ENCODE results near the gene TRIM49D1.
"Not testable (repeated sequence)": the region's sequence is repeated elsewhere in the genome, so short reads cannot be mapped to it uniquely, and the experiment has no call there.

The TRIM49D1 gene, protein sequence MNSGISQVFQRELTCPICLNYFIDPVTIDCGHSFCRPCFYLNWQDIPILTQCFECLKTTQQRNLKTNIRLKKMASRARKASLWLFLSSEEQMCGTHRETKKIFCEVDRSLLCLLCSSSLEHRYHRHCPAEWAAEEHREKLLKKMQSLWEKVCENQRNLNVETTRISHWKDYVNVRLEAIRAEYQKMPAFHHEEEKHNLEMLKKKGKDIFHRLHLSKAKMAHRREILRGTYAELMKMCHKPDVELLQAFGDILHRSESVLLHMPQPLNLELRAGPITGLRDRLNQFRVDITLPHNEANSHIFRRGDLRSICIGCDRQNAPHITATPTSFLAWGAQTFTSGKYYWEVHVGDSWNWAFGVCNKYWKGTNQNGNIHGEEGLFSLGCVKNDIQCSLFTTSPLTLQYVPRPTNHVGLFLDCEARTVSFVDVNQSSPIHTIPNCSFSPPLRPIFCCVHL

DNA sequence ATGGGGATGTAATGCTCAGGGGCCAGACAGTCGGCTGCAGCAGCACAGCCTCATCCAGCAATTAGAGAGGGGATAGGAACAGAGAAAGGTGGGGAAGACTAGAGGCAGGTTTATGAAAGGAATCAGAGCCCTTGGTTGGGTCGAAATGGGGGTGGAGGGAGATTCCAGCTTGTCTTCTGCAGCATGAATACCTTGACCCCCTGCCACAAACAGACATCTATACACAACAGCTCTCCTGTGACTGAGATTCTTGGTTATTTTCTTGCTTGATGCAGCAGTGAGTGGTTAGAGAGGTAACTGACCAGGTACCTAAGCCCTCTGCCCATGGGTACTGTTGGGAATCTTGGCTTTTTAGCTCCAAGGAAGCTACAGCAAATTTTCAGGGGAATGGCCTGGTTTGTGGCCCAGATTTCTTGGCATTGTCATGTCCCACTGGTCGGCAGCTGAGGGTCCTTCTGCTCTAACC, at the start of gene TRIM49D1:
TSS of gene TRIM49D1 (minus strand) at position 51 of the 466 bp plus-strand sequence. CDS start 4,535 bp downstream, outside the sequence.
- in situ Hi-C loops (cut with MboI; ENCODE audit: low sequenced_read_pairs): no loop called here

DNA sequence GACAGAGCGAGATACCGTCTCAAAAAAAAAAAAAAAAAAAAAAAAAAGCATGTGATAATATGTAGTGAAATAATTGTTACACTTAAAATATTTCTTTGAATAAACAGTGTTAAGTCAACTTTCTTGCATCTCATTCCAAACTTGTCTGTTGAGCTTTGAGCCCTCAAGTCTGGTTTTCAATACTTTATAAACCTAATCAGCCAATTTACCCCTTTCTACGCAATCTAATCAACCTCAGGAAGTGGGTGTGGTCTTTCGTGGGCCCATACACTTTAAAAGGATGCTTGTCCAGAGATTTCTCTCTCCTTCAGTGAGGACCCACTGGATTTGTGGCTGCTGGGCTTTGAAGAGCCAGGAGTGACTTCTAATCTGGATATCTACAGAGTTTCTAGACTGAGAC, 43.7 kb upstream of the TRIM49D1 start, which contains the start of gene TRIM64:
TSS of gene TRIM64 (plus strand) at position 301 of the 400 bp plus-strand sequence. CDS start 2,467 bp downstream, outside the sequence.
- in situ Hi-C loops (cut with MboI; ENCODE audit: low sequenced_read_pairs): not testable (repeated sequence)

DNA sequence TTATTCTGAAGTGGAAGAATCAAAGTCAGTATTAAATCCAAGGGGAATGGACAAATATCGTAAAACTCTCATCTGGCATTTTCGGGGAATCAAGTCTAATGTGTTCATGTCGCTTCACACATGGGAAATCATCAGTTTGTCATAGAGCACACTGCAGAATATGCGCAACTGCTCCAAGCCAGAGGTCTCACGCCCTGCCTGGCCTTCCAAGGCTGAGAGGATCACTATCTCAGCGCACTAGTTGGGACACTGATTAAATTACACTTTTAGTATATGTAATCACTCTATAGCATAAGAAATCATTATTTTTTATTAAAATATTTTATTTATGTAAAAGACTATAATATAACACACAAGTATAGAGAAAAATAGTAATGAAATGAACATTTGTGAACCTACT, 38.8 kb upstream of the TRIM49D1 start:
- in situ Hi-C loops (cut with MboI; ENCODE audit: low sequenced_read_pairs): not testable (repeated sequence)

DNA sequence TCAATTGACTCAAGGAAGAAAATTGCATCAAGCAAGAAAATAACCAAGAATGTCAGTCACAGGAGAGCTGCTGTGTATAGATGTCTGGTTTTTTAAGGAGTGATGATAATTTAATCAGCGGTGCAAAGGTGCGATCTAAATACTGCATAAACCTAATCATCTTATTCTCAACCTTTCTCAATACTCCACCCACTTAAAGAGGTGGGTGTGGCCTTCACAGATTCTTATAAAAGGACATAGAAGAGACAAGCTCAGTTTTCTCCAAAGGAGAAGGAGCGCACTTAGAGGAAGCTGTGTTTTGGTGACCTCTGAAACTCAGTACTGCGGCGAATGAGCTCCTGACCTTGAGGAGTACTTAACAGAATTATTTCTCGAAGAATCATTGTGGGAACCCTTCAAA, 1.7 kb upstream of the TRIM49D1 start, which contains the start of gene TRIM49D2:
TSS of gene TRIM49D2 (plus strand) at position 301 of the 400 bp plus-strand sequence. CDS start 2,698 bp downstream, outside the sequence.
- in situ Hi-C loops (cut with MboI; ENCODE audit: low sequenced_read_pairs): not testable (repeated sequence)

DNA sequence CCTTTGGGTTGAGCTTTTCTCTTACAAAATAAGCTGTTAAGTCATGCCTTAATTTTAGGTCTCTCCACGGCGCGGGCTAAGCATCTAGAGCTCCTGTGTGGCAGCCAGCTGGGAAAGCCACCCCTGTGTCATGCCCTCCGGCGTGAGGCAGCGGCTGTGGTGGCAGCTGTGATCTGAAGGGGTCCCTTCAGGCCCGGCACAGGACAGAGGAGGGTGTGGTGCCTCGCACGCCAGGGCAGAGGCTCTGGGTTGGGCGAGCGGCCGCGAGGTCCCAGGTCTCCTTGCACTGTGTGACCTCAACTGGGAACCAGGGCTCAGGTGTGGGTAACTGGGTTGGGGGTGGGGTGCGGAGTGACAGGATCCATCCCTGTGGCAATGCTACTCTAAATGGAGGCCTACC, 21.2 kb downstream of the TRIM49D1 start:
- in situ Hi-C loops (cut with MboI; ENCODE audit: low sequenced_read_pairs): not testable (repeated sequence)

DNA sequence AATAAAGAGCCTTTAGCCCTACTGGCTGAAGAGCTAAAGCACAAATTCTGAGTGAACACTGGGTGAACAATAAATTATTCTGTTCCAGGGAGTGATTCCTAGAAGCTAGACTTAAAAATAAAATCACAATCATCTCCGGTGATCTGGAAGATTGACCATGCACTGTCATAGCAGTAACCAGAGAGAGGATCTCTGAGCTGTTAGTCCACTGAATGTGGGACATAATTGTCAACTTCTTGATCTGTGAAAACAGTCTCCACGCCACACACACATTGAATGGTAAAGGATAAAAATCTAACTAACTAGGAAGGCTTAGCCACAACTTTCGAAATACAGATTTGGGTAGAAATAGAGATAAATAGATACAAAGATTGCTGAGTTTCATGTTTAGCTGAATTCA, 28.8 kb downstream of the TRIM49D1 start:
- in situ Hi-C loops (cut with MboI; ENCODE audit: low sequenced_read_pairs): not testable (repeated sequence)

DNA sequence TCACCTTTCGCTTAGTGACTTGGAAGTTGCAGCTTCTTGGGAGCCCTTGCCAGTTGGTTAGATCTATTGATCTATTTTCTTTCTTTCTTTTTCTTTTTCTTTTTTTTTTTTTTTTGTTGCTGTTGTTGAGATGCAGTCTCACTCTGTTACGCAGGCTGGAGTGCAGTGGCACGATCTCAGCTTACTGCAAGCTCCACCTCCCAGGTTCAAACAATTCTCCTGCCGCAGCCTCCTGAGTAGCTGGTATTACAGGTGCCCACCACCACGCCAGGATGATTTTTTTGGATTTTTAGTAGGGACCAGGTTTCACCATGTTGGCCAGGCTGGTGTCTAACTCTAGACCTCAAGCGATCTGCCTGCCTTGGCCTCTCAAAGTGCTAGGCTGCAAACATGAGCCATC, 44.5 kb downstream of the TRIM49D1 start:
- in situ Hi-C loops (cut with MboI; ENCODE audit: low sequenced_read_pairs): not testable (repeated sequence)

DNA sequence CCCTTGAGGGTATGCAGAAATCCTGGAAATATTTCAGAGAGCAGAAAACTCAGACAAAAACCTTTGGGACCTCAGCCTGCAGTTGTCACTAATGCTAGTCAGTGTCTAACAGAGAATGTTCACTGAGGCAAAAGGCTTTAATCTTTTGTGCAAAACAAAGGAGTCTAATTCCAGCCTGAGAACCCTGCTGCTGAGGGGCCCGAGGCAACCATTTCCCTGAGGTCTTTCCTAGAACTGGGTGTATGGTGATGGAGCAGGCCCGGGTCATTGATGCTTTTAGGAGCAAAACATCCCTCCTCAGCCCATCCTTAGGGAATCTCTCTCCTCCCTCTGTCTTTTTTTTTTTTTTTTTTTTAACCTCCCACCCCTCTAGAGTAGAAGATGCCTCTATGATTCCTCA, 49.5 kb downstream of the TRIM49D1 start:
- in situ Hi-C loops (cut with MboI; ENCODE audit: low sequenced_read_pairs): not testable (repeated sequence)

DNA sequence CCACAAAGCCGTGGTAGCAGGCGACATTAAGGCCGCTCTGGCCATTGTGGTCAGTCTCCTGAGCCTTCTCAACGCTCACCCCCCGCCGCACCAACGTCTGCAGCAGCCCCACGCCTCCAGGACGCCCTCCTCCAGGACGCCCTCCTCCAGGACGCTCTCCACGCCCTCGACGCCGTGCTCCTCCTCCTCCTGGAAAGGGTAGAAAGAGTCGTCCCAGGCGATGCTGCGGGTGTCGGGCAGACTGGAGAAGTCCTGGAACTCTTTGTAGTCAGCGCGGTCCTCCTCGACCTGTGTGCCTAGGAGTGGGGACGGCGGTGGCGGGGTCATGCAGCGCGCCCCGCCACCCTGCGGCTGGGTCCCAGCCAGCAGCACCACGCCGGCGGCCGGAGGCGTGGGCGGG, 56.8 kb downstream of the TRIM49D1 start:
- in situ Hi-C loops (cut with MboI; ENCODE audit: low sequenced_read_pairs): not testable (repeated sequence)

DNA sequence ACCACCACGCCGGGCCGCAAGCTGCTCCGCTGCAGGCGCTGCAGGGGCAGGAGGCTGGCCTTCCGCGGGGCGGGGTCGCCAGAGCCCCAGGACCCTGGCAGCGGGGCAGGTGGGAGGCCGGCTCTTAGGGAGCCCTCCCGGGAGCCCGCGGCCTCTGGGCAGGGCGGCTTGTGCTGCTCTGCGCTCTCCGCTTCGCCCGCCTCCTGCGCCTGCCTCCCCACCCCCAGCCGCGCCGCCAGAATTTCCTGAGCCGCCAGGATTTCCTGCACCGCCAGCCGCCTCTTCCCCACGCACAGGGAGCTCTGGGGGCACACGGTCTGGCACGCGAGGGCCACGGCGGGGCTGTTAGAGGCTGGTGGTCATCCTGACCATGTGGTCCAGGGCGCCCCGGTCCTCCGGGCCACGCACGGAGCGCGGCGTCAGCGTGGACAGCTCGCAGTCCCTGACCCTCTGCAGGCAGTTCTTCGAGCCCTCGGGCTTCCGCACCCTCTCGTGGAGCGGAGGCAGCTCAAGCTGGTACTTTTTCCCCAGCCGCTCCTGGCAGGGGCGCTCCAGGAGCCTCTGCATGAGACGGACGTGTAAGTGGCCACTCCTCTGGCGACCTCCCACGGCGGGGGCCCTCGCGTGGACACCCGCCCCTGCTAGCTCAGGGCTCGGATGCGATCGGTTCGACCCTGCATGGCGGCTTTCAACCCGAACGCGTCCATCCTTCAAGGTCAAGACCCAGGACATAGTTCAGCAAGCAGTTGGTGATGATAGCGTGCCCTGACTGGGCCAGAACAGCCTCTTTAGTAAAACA, 57.9 kb downstream of the TRIM49D1 start:
- in situ Hi-C loops (cut with MboI; ENCODE audit: low sequenced_read_pairs): not testable (repeated sequence)
